Fibroblast of lung (primary cell): ENCODE results near the gene DAB1. TPM values are rescaled to one million over a fixed set of nuclear protein-coding genes. Genes with fewer than 3 reads are reported as not detected.

ENCODE experiments used
- DNase-seq, 2 donors: peaks; one replicate each; pipeline versions ENCODE4 v3.0.0 to v3.0.0-alpha.2; 2010; ENCODE audit warnings: low read depth in 2 of 2
- H2AFZ ChIP-seq: 2 replicates; pipeline ENCODE4 v1.5.1; 2012; ENCODE audit warnings: low read length, control low read depth, inconsistent platforms
- H3K27ac ChIP-seq: 2 replicates; pipeline ENCODE4 v1.5.1; 2011; ENCODE audit warnings: low read length, control low read depth; ENCODE audit not compliant: insufficient read depth
- H3K27me3 ChIP-seq: 2 replicates; pipeline ENCODE4 v1.5.1; 2011; ENCODE audit warnings: mild to moderate bottlenecking, low read length; ENCODE audit not compliant: control insufficient read depth, insufficient read depth
- H3K36me3 ChIP-seq: 2 replicates; pipeline ENCODE4 v1.5.1; 2011; ENCODE audit warnings: low read length; ENCODE audit not compliant: control insufficient read depth, insufficient read depth
- H3K4me1 ChIP-seq: 2 replicates; pipeline ENCODE4 v1.5.1; 2011; ENCODE audit warnings: low read length; ENCODE audit not compliant: control insufficient read depth, insufficient read depth; ENCODE audit errors: extremely low read depth
- H3K4me2 ChIP-seq: 2 replicates; pipeline ENCODE4 v1.5.1; 2011; ENCODE audit warnings: low read length, control low read depth; ENCODE audit not compliant: insufficient read depth; ENCODE audit errors: extremely low read depth
- H3K4me3 ChIP-seq, 4 experiments: fragments of 200-600 bp in 1 of 4; sonication (generic) in 1 of 4; replicated peaks in 1 of 4; 2 replicates each; pipeline ENCODE4 v1.5.1; 2011 to 2016; ENCODE audit warnings: low read length in 4 of 4, low read depth in 3 of 4, mild to moderate bottlenecking in 3 of 4, control low read depth in 2 of 4, inconsistent platforms in 1 of 4, mixed read lengths in 1 of 4; ENCODE audit not compliant: insufficient read depth in 1 of 4; ENCODE audit errors: control extremely low read depth in 1 of 4
- H3K79me2 ChIP-seq: 2 replicates; pipeline ENCODE4 v1.5.1; 2012; ENCODE audit warnings: mild to moderate bottlenecking, low read length, inconsistent platforms; ENCODE audit not compliant: control insufficient read depth, insufficient read depth
- H3K9ac ChIP-seq: 2 replicates; pipeline ENCODE4 v1.5.1; 2011; ENCODE audit warnings: mild to moderate bottlenecking, low read length, control low read depth; ENCODE audit not compliant: insufficient read depth
- H3K9me3 ChIP-seq: 2 replicates; pipeline ENCODE4 v1.5.1; 2012; ENCODE audit warnings: low read depth, low read length; ENCODE audit not compliant: control insufficient read depth, insufficient read depth
- H4K20me1 ChIP-seq: 2 replicates; pipeline ENCODE4 v1.5.1; 2011; ENCODE audit warnings: low read length; ENCODE audit not compliant: control insufficient read depth, insufficient read depth; ENCODE audit errors: extremely low read depth
- EZH2 ChIP-seq: IDR thresholded peaks from 2 replicates; pipeline ENCODE4 v1.5.1; 2012; ENCODE audit warnings: low read length, control low read depth, mild to moderate bottlenecking; ENCODE audit errors: missing control alignments
- polyA plus RNA-seq, 2 donors: library from polyadenylated mRNA; depleted of rRNA in 1 of 2; stranded (reverse) in 1 of 2; unstranded in 1 of 2; fragments of >200 nt; gene quantifications; 2 replicates each; pipeline ENCODE4 v1.2.1, GENCODE V29; 2011 to 2012; ENCODE audit warnings: missing spikeins in 1 of 2
- total RNA-seq: library from RNA; depleted of rRNA; stranded (reverse); fragments of >200 nt; gene quantifications from 2 replicates; pipeline ENCODE4 v1.2.1, GENCODE V29; 2014
- TF ChIP-seq, protein P1 (sequence below), 2 donors: IDR thresholded peaks in 1 of 2; conservative IDR thresholded peaks in 1 of 2; 1 replicate in 1 of 2; 2 replicates in 1 of 2; pipeline ENCODE4 v1.5.1; 2011 to 2012; ENCODE audit warnings: low read length in 2 of 2, control low read depth in 1 of 2, inconsistent platforms in 1 of 2, low read depth in 1 of 2, mild to moderate bottlenecking in 1 of 2

The DAB1 gene
- total and polyA plus RNA-seq, 2 donors (not counting 1 experiment from before 2014, with no cell fraction given): 0.17 to 2.0 TPM

DNA sequence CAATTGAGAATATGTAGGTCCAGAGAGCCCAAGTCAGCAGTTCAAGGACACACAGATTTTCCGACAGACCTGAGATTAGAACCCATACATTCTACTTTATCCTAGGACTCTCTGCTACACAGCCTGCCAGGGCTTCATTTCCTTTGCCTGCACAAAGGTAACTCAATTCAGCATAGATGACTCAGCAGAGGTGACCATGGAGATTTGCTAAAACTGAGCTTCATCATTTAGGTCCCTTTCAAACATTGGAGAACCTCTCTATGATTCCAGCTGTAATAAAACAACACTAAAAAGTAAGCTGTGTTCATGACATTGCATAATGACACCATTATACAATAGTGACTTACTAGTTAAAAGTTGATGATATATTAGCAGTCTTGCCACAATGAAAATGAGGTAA is 22.2 kb downstream of the DAB1 start:
- no peak overlapping the region for H3K4me3 ChIP-seq
- H3K36me3 ChIP-seq: no peaks in the 10 kb centered on the region
- no peak overlapping the region for H3K27ac ChIP-seq
- H4K20me1 ChIP-seq: no peaks in the 10 kb centered on the region
- no peaks in the 10 kb centered on the region for H3K4me1 ChIP-seq
- no peaks in the 10 kb centered on the region for H3K27me3 ChIP-seq
- DNase-seq: no peak
- no peaks in the 10 kb centered on the region for H3K79me2 ChIP-seq
- no peak overlapping the region for H3K9ac ChIP-seq
- H3K9me3 ChIP-seq: no peaks in the 10 kb centered on the region
- H3K4me2 ChIP-seq: no peak overlapping the region
- no peak overlapping the region for H2AFZ ChIP-seq
- no peak for TF ChIP-seq EZH2
- TF ChIP-seq, protein P1, sequence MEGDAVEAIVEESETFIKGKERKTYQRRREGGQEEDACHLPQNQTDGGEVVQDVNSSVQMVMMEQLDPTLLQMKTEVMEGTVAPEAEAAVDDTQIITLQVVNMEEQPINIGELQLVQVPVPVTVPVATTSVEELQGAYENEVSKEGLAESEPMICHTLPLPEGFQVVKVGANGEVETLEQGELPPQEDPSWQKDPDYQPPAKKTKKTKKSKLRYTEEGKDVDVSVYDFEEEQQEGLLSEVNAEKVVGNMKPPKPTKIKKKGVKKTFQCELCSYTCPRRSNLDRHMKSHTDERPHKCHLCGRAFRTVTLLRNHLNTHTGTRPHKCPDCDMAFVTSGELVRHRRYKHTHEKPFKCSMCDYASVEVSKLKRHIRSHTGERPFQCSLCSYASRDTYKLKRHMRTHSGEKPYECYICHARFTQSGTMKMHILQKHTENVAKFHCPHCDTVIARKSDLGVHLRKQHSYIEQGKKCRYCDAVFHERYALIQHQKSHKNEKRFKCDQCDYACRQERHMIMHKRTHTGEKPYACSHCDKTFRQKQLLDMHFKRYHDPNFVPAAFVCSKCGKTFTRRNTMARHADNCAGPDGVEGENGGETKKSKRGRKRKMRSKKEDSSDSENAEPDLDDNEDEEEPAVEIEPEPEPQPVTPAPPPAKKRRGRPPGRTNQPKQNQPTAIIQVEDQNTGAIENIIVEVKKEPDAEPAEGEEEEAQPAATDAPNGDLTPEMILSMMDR (conservative IDR thresholded peaks at IDR 0.05 in 1 of 2, IDR thresholded peaks at IDR 0.05 in 1 of 2; ENCODE audit: low read depth in 1 of 2, low read length in 2 of 2): no peak

DNA sequence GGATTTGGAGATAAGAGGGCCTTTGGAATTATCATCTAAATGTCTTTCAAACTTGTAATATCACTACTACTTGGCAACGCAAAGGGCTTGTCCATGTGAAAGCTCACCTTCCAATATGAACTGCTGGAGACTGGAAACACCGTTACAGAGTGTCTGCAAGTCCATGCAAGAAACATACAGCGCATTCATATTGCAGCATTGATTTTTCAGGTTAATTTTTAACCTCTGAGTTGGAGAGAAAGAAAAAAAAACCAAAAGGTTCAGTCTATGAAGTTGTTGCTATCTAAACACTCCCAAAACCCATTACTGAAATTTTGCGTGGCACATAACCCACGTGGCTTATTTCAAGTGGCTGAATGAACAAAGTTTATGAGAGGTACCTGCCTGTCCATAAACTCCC is 23.8 kb downstream of the DAB1 start:
- Histone ChIP-seq H3K4me1 (no peaks in the 10 kb centered on the region), H3K36me3 (no peaks in the 10 kb centered on the region)

DNA sequence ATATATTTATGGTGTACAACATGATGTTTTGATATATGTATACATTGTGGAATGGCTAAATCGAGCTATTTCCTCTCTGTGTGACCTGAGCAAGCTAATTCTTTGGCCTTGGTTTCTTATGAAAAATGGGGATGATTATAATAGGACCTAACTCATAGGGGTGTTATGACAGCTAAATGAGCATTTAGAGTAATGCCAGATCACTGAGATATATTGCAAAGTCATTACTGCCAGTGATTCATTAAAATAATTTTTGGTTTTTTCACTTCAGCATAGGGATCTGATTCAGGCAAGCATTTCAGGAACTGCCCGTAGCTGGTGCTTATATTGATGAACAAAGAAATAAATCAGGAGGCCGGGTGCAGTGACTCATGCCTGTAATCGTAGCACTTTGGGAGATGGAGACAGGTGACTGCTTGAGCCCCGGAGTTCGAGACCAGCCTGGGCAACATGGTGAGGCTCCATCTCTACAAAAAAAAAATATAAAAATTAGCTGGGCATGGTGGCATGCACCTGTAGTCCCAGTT is 30.7 kb downstream of the DAB1 start:
- Histone ChIP-seq H2AFZ (no peak overlapping the region), H3K27me3 (no peaks in the 10 kb centered on the region), H3K4me2 (no peak overlapping the region), H3K36me3 (no peaks in the 10 kb centered on the region), H3K27ac (no peak overlapping the region), H3K4me1 (no peaks in the 10 kb centered on the region), H3K4me3 (no peak overlapping the region), H3K9ac (no peak overlapping the region), H3K9me3 (no peaks in the 10 kb centered on the region), H3K79me2 (no peaks in the 10 kb centered on the region), H4K20me1 (no peaks in the 10 kb centered on the region)
- no peak for DNase-seq
- no peak for TF ChIP-seq EZH2
- TF ChIP-seq, protein P1 (conservative IDR thresholded peaks at IDR 0.05 in 1 of 2, IDR thresholded peaks at IDR 0.05 in 1 of 2; ENCODE audit: low read depth in 1 of 2, low read length in 2 of 2): no peak

More for the DNA sequence above, 23.8 kb downstream of the DAB1 start:
- Histone ChIP-seq H3K4me2 (no peak overlapping the region), H3K27ac (no peak overlapping the region), H3K27me3 (no peaks in the 10 kb centered on the region), H3K79me2 (no peaks in the 10 kb centered on the region), H3K9me3 (no peaks in the 10 kb centered on the region), H3K9ac (no peak overlapping the region), H3K4me3 (no peak overlapping the region), H4K20me1 (no peaks in the 10 kb centered on the region), H2AFZ (no peak overlapping the region)
- TF ChIP-seq, protein P1 (conservative IDR thresholded peaks at IDR 0.05 in 1 of 2, IDR thresholded peaks at IDR 0.05 in 1 of 2; ENCODE audit: low read depth in 1 of 2, low read length in 2 of 2): no peak
- TF ChIP-seq EZH2: no peak
- no peak for DNase-seq
